Measurements from ENCODE around the gene SS18L1.

The SS18L1 gene

DNA sequence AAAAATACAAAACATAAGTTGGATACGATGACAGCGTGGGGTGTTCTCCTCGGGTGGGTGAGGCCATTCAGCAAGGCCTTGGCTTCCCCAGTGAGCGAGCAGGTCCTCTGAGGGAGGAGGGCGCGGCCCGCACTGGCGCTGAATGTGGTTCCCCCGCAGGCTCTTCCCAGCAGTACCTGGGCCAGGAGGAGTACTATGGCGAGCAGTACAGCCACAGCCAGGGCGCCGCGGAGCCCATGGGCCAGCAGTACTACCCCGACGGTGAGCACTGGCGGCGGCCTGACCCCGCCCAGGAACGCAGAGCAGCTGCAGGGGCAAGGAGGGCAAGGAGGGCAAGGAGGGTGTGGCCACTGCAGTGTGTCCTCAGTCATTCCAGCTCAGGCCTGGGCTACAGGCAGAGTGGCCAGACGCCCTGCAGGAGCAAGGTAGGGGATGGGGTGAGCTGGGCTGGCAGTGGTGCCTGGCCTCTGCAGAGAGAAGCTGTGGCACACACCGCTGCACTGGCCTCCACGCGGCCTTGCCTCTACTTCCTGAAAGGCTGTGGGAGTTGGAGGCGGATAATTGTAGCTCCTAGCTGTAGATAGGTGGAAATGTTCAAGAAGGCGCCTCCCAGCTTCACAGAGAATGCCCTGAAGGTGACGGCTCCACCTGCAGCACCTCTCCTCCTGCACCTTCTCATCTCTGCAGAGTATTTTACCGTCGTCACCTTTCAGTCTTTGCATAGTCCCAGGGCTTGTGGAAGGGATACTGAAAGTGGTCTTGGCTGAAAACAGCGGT lies 20.6 kb downstream of the SS18L1 start:
- TF ChIP-seq ZC3H10 (CRISPR knock-in tag; IDR thresholded peaks at IDR 0.05) = no peak
- TF ChIP-seq ZNF70 (CRISPR knock-in tag; IDR thresholded peaks at IDR 0.05) = no peak
- TF ChIP-seq, protein P1, sequence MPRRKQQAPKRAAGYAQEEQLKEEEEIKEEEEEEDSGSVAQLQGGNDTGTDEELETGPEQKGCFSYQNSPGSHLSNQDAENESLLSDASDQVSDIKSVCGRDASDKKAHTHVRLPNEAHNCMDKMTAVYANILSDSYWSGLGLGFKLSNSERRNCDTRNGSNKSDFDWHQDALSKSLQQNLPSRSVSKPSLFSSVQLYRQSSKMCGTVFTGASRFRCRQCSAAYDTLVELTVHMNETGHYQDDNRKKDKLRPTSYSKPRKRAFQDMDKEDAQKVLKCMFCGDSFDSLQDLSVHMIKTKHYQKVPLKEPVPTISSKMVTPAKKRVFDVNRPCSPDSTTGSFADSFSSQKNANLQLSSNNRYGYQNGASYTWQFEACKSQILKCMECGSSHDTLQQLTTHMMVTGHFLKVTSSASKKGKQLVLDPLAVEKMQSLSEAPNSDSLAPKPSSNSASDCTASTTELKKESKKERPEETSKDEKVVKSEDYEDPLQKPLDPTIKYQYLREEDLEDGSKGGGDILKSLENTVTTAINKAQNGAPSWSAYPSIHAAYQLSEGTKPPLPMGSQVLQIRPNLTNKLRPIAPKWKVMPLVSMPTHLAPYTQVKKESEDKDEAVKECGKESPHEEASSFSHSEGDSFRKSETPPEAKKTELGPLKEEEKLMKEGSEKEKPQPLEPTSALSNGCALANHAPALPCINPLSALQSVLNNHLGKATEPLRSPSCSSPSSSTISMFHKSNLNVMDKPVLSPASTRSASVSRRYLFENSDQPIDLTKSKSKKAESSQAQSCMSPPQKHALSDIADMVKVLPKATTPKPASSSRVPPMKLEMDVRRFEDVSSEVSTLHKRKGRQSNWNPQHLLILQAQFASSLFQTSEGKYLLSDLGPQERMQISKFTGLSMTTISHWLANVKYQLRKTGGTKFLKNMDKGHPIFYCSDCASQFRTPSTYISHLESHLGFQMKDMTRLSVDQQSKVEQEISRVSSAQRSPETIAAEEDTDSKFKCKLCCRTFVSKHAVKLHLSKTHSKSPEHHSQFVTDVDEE (CRISPR knock-in tag; IDR thresholded peaks at IDR 0.05) = no peak
- TF ChIP-seq ZNF8 (CRISPR knock-in tag; IDR thresholded peaks at IDR 0.05) = no peak
- TF ChIP-seq POU6F1 (CRISPR knock-in tag; IDR thresholded peaks at IDR 0.05; ENCODE audit: borderline replicate concordance, low read depth) = no peak
- no peak for TF ChIP-seq ZFP3 (CRISPR knock-in tag; IDR thresholded peaks at IDR 0.05)
- TF ChIP-seq OSR1 (CRISPR knock-in tag; IDR thresholded peaks at IDR 0.05) = no peak
- no peak for TF ChIP-seq PATZ1 (CRISPR knock-in tag; IDR thresholded peaks at IDR 0.05; ENCODE audit: borderline replicate concordance)
- no peak for TF ChIP-seq SNAI2 (CRISPR knock-in tag; IDR thresholded peaks at IDR 0.05)
- TF ChIP-seq CSRNP3 (CRISPR knock-in tag; IDR thresholded peaks at IDR 0.05) = no peak
- TF ChIP-seq GLIS3 (CRISPR knock-in tag; IDR thresholded peaks at IDR 0.05) = no peak
- TF ChIP-seq CSDC2 (CRISPR knock-in tag; IDR thresholded peaks at IDR 0.05) = no peak
- TF ChIP-seq, protein P2, sequence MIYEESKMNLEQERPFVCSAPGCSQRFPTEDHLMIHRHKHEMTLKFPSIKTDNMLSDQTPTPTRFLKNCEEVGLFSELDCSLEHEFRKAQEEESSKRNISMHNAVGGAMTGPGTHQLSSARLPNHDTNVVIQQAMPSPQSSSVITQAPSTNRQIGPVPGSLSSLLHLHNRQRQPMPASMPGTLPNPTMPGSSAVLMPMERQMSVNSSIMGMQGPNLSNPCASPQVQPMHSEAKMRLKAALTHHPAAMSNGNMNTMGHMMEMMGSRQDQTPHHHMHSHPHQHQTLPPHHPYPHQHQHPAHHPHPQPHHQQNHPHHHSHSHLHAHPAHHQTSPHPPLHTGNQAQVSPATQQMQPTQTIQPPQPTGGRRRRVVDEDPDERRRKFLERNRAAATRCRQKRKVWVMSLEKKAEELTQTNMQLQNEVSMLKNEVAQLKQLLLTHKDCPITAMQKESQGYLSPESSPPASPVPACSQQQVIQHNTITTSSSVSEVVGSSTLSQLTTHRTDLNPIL (CRISPR knock-in tag; IDR thresholded peaks at IDR 0.05; ENCODE audit: low read depth) = no peak
- no peak for TF ChIP-seq ARNTL (CRISPR knock-in tag; IDR thresholded peaks at IDR 0.05; ENCODE audit: borderline replicate concordance, low read depth)
- no peak for TF ChIP-seq ZNF565 (CRISPR knock-in tag; conservative IDR thresholded peaks at IDR 0.05; ENCODE audit: low read depth)
- TF ChIP-seq PPARA (CRISPR knock-in tag; IDR thresholded peaks at IDR 0.05; ENCODE audit: borderline replicate concordance) = no peak
- TF ChIP-seq ESRRG (CRISPR knock-in tag; IDR thresholded peaks at IDR 0.05) = no peak
- no peak for ATAC-seq

DNA sequence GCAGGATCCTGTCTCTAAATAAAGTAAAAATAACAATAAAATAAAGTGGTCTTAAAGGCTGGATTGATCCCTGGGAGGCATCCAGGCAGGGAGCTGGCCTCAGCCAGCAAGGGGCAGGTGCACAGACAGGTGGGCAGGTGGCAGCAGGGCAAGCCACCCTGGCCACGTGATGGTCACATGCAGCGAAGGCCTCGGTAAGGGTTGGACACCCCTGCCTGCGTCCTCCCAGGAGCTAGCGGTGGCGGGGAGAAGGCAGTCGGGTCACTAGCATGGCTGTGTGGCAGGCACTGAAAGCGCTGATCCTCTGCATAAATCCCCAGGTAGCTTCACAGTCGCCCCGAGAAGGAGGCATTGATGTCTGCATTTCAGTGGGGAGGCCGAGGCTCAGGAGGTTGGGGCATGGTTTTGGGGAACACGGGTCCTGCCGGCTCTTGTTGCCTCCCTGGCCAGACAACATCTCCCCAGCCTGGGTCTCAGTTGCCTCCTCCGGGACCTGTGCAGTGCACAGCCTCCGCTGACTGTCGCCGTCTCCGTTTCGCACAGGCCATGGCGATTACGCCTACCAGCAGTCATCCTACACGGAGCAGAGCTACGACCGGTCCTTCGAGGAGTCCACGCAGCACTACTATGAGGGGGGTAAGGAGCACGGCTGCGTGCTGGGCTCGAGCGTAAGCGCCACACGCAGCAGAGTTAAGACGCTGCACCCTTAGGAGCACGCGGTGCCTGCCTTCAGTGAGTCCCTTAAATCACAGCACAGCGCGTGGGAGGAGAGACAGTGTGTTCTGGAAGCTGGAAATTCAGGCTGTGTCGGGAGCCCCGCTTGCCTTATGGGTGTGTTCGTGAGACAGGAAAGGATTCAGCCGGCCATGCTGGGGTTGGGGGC lies 21.6 kb downstream of the SS18L1 start:
- ATAC-seq = no peak
- TF ChIP-seq OSR1 (CRISPR knock-in tag; IDR thresholded peaks at IDR 0.05) (no peak), BACH2 (CRISPR knock-in tag; IDR thresholded peaks at IDR 0.05; ENCODE audit: borderline replicate concordance) (no peak), TCF4 (CRISPR knock-in tag; IDR thresholded peaks at IDR 0.05; ENCODE audit: borderline replicate concordance) (no peak), ZNF8 (CRISPR knock-in tag; IDR thresholded peaks at IDR 0.05) (no peak), ZNF565 (CRISPR knock-in tag; conservative IDR thresholded peaks at IDR 0.05; ENCODE audit: low read depth) (no peak), POU6F1 (CRISPR knock-in tag; IDR thresholded peaks at IDR 0.05; ENCODE audit: borderline replicate concordance, low read depth) (no peak), ISL1 (CRISPR knock-in tag; IDR thresholded peaks at IDR 0.05) (no peak), CSRNP3 (CRISPR knock-in tag; IDR thresholded peaks at IDR 0.05) (no peak), SNAI2 (CRISPR knock-in tag; IDR thresholded peaks at IDR 0.05) (no peak), PATZ1 (CRISPR knock-in tag; IDR thresholded peaks at IDR 0.05; ENCODE audit: borderline replicate concordance) (no peak), ZFP30 (CRISPR knock-in tag; IDR thresholded peaks at IDR 0.05) (no peak), ARNTL (CRISPR knock-in tag; IDR thresholded peaks at IDR 0.05; ENCODE audit: borderline replicate concordance, low read depth) (no peak), PPARA (CRISPR knock-in tag; IDR thresholded peaks at IDR 0.05; ENCODE audit: borderline replicate concordance) (no peak)

Measured in SK-N-SH treated with all-trans-retinoic acid at 6 μM for 48 hours (cell line).